Activated naive CD4-positive, alpha-beta T cell treated with Interleukin-2 at 50 U/mL for 16 hours (primary cell): ENCODE measurements around the gene DHX57.

Experiments
- DNase-seq: peaks from one replicate; pipeline ENCODE4 v3.0.0-alpha.2; 2020

Gene DHX57

GRCh38 chr2:38750011-38750890, 125.5 kb downstream of the DHX57 start:
- DNase-seq, result peak; percentile 60

GRCh38 chr2:38748943-38749804, 126.6 kb downstream of the DHX57 start:
- no peak for DNase-seq

DNA sequence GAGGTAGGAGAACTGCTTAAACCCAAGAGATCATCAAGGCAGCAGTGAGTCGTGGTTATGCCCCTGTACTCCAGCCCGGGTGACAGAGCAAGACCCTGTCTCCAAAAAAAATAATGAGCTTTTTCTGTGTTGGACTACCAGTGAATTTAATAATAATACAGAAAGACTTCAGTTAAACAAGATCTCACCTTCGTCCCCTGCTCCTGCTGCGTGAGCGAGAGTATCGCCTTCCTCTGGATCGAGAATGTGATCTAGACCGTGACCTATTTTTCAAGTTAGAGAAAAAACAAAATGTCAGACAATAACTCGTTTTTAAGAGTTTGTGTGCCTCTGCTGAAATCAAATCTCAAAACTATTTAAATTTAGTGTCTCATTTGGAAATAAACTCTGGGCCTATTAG, 127.3 kb downstream of the DHX57 start:
- DNase-seq, result no peak

GRCh38 chr2:38747819-38748218, 127.9 kb downstream of the DHX57 start:
- no peak for DNase-seq
